OCI-LY7 (cell line): ENCODE measurements around the gene COL8A2. TPM values are rescaled to one million over a fixed set of nuclear protein-coding genes. Genes with fewer than 3 reads are reported as not detected.

ENCODE experiments used
- BruUV-seq: library from RNA; stranded (reverse); fragments of 400-500 nt; replicated peaks from 2 replicates; lab custom pipeline; 2021; lab: Mats Ljungman, UMichigan
- CTCF ChIA-PET: fragments of 300-600 bp; sonication (Branson Sonifier 250); formaldehyde crosslinking; loops from one replicate; lab custom pipeline; 2022; ENCODE audit warnings: antibody characterized with exemption; ENCODE audit not compliant: unreplicated experiment; lab: Charles Lee
- POLR2A ChIA-PET: fragments of 300-600 bp; sonication (Branson Sonifier 250); formaldehyde crosslinking; loops from one replicate; lab custom pipeline; 2022; ENCODE audit warnings: antibody characterized with exemption; lab: Charles Lee
- DNase-seq: peaks from one replicate; pipeline ENCODE4 v3.0.0-alpha.2; 2015; ENCODE audit warnings: low spot score
- H2AFZ ChIP-seq: fragments of 200-600 bp; sonication (generic), shearing (Covaris generic); 2 replicates; pipeline ENCODE4 v1.6.1; 2014; ENCODE audit warnings: mild to moderate bottlenecking, antibody characterized with exemption, low read length, moderate library complexity
- H3K27ac ChIP-seq: fragments of 200-600 bp; sonication (generic); 2 replicates; pipeline ENCODE4 v1.5.1; 2014; ENCODE audit warnings: mixed run types, low read depth, mild to moderate bottlenecking, moderate library complexity, low read length, inconsistent platforms; ENCODE audit not compliant: poor library complexity, severe bottlenecking
- H3K36me3 ChIP-seq: fragments of 200-600 bp; sonication (generic); 2 replicates; pipeline ENCODE4 v1.6.1; 2014; ENCODE audit warnings: mild to moderate bottlenecking, antibody characterized with exemption, low read length, moderate library complexity, mixed read lengths; ENCODE audit not compliant: insufficient read depth
- H3K4me1 ChIP-seq: fragments of 200-600 bp; sonication (generic); 2 replicates; pipeline ENCODE4 v1.5.1; 2014; ENCODE audit warnings: mild to moderate bottlenecking, low read length; ENCODE audit not compliant: insufficient read depth, poor library complexity, severe bottlenecking
- H3K4me2 ChIP-seq: fragments of 200-600 bp; sonication (generic); 2 replicates; pipeline ENCODE4 v1.6.1; 2014; ENCODE audit warnings: mild to moderate bottlenecking, low read length
- H3K4me3 ChIP-seq: fragments of 200-600 bp; sonication (generic); 2 replicates; pipeline ENCODE4 v1.5.1; 2014; ENCODE audit warnings: mild to moderate bottlenecking, low read depth, low read length; ENCODE audit not compliant: poor library complexity, severe bottlenecking
- H3K79me2 ChIP-seq: fragments of 200-600 bp; sonication (generic); 2 replicates; pipeline ENCODE4 v1.6.1; 2016; ENCODE audit warnings: low read depth, mild to moderate bottlenecking, low read length, moderate library complexity, mixed read lengths; ENCODE audit not compliant: insufficient read depth
- H3K9me2 ChIP-seq: fragments of 200-600 bp; sonication (generic); 2 replicates; pipeline ENCODE4 v1.6.1; 2016; ENCODE audit warnings: mild to moderate bottlenecking, low read length, mixed read lengths; ENCODE audit not compliant: insufficient read depth
- H3K9me3 ChIP-seq: fragments of 200-600 bp; sonication (generic); 2 replicates; pipeline ENCODE4 v1.6.1; 2014; ENCODE audit warnings: mild to moderate bottlenecking, mixed run types, low read length, mixed read lengths
- H4K20me1 ChIP-seq: fragments of 200-600 bp; sonication (generic); 2 replicates; pipeline ENCODE4 v1.6.1; 2014; ENCODE audit warnings: mild to moderate bottlenecking, antibody characterized with exemption, low read length, moderate library complexity, mixed read lengths; ENCODE audit not compliant: insufficient read depth
- EZH2phosphoT487 ChIP-seq: fragments of 200-600 bp; sonication (generic); IDR thresholded peaks from 2 replicates; pipeline ENCODE4 v1.6.1; 2018; ENCODE audit warnings: low read depth, borderline replicate concordance, mild to moderate bottlenecking, mixed run types, antibody characterized with exemption, low read length, moderate library complexity, mixed read lengths
- intact Hi-C: fragments of 100-400 bp; cut with micrococcal nuclease; formaldehyde crosslinking; loops from one replicate; pipeline ENCODE4 v1.10.0; 2022; ENCODE audit not compliant: unreplicated experiment
- total RNA-seq, 2 experiments: library from RNA; depleted of rRNA in 1 of 2; stranded (reverse); fragments of >200 nt in 1 of 2; shearing (Covaris generic) in 1 of 2; gene quantifications; 2 replicates each; pipeline ENCODE4 v1.2.3, GENCODE V29; 2014 to 2022
- TF ChIP-seq, protein P1 (sequence below): fragments of 200-600 bp; sonication (generic); conservative IDR thresholded peaks from 2 replicates; pipeline ENCODE4 v1.5.1; 2014; ENCODE audit warnings: mild to moderate bottlenecking, antibody characterized with exemption, low read length, moderate library complexity, mixed read lengths

The COL8A2 gene
- total RNA-seq, 2 experiments from 2014 or later, result not detected

- Histone ChIP-seq H3K4me1 (no peaks in the 10 kb centered on the region), H3K4me3 (no peak overlapping the region), H3K9me3 (no peaks in the 10 kb centered on the region), H3K4me2 (no peak overlapping the region), H2AFZ (no peak overlapping the region), H3K27ac (no peak overlapping the region), H3K79me2 (no peaks in the 10 kb centered on the region), H3K9me2 (no peaks in the 10 kb centered on the region), H3K36me3 (0 out of 2 replicates have a peak, but pooled peaks cover 4% of the 10 kb centered on the region), H4K20me1 (no peaks in the 10 kb centered on the region)
- intact Hi-C loops, result no loop called here
- CTCF ChIA-PET, result no interaction called here
- POLR2A ChIA-PET, result no interaction called here
- BruUV-seq, result no TSS peak
- DNase-seq, result no peak
- TF ChIP-seq, protein P1, sequence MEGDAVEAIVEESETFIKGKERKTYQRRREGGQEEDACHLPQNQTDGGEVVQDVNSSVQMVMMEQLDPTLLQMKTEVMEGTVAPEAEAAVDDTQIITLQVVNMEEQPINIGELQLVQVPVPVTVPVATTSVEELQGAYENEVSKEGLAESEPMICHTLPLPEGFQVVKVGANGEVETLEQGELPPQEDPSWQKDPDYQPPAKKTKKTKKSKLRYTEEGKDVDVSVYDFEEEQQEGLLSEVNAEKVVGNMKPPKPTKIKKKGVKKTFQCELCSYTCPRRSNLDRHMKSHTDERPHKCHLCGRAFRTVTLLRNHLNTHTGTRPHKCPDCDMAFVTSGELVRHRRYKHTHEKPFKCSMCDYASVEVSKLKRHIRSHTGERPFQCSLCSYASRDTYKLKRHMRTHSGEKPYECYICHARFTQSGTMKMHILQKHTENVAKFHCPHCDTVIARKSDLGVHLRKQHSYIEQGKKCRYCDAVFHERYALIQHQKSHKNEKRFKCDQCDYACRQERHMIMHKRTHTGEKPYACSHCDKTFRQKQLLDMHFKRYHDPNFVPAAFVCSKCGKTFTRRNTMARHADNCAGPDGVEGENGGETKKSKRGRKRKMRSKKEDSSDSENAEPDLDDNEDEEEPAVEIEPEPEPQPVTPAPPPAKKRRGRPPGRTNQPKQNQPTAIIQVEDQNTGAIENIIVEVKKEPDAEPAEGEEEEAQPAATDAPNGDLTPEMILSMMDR, result no peak
- no peak for TF ChIP-seq EZH2phosphoT487
Observed at GRCh38 chr1:36055706-36056105, 69.3 kb downstream of the COL8A2 start.

DNA sequence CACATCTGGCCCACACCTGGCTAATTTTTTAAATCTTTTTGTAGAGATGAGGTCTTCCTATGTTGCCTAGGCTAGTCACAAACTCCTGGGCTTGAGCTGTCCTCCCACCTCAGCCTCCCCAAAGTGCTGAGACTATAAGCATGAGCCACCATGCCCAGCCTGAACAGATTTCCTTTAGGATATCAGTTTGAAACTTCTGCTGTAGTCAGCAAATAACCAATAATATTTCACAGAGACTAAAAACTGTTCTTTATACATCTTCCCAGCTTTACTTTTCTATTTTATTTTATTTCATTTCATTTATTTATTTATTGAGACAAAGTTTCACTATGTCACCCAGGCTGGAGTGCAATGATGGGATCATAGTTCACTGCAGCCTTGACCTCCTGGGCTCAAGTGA lies 71.0 kb downstream of the COL8A2 start:
- DNase-seq, result no peak
- no peak overlapping the region for H2AFZ ChIP-seq
- H3K4me3 ChIP-seq, result no peak overlapping the region
- no peaks in the 10 kb centered on the region for H3K79me2 ChIP-seq
- no peaks in the 10 kb centered on the region for H3K9me3 ChIP-seq
- H3K27ac ChIP-seq, result no peak overlapping the region
- no peak overlapping the region for H3K4me2 ChIP-seq
- CTCF ChIA-PET, result no interaction called here
- intact Hi-C loops, result no loop called here
- TF ChIP-seq, protein P1, result no peak
- TF ChIP-seq EZH2phosphoT487, result no peak
- BruUV-seq, result no TSS peak
- H3K4me1 ChIP-seq, result no peaks in the 10 kb centered on the region
- POLR2A ChIA-PET, result interaction anchor here (0.7 kb wide), 1 partner anchor 9 kb away, joined by 5 read pairs; no protein-coding TSS in a partner anchor
- H3K36me3 ChIP-seq, result 0 out of 2 replicates have a peak, but pooled peaks cover 4% of the 10 kb centered on the region
- H3K9me2 ChIP-seq, result no peaks in the 10 kb centered on the region
- H4K20me1 ChIP-seq, result no peaks in the 10 kb centered on the region

- H3K9me2 ChIP-seq, result no peaks in the 10 kb centered on the region
- H3K9me3 ChIP-seq, result peaks cover 5% of the 10 kb centered on the region; the same call in 1 of the 2 replicates
- POLR2A ChIA-PET, result interaction anchor here (0.6 kb wide), 1 partner anchor 146 kb away, joined by 3 read pairs; no protein-coding TSS in a partner anchor
- H3K4me3 ChIP-seq, result no peak overlapping the region
- H4K20me1 ChIP-seq, result no peaks in the 10 kb centered on the region
- H3K79me2 ChIP-seq, result no peaks in the 10 kb centered on the region
- no peaks in the 10 kb centered on the region for H3K4me1 ChIP-seq
- TF ChIP-seq EZH2phosphoT487, result no peak
- TF ChIP-seq, protein P1, result no peak
- peaks cover 21% of the 10 kb centered on the region for H3K36me3 ChIP-seq
- no peak for DNase-seq
- CTCF ChIA-PET, result no interaction called here
- no peak overlapping the region for H3K27ac ChIP-seq
- H3K4me2 ChIP-seq, result no peak overlapping the region
- no TSS peak for BruUV-seq
- intact Hi-C loops, result no loop called here
- no peak overlapping the region for H2AFZ ChIP-seq
Observed at GRCh38 chr1:36051821-36052220, 73.2 kb downstream of the COL8A2 start.
